GM19324 (cell line): Measurements from ENCODE around the gene TJP3.

Experiments used
- ATAC-seq: cut with Tn5 transposase; IDR thresholded peaks from one replicate; pipeline ENCODE4 v1.9.1; 2021; ENCODE audit warnings: mild to moderate bottlenecking, moderate library complexity; ENCODE audit not compliant: unreplicated experiment, low FRiP score

TJP3 gene

DNA sequence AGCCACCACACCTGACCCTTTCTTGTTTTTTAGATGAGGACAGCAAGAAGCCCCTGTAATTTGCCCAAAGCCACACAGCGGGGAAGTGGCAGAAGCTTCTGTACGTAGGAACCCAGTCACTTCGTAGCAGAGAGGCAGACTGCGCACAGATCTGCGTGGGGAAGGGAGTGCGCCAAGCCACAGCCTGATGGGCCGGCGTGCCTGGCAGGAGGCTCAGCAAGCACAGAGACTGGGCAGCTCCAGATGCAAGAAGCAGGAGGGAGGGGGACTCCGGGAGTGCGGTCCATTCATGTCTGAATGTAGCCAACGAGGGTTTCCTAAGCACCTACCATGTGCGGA is 347 bp upstream of the TJP3 start:
- ATAC-seq = no peak

DNA sequence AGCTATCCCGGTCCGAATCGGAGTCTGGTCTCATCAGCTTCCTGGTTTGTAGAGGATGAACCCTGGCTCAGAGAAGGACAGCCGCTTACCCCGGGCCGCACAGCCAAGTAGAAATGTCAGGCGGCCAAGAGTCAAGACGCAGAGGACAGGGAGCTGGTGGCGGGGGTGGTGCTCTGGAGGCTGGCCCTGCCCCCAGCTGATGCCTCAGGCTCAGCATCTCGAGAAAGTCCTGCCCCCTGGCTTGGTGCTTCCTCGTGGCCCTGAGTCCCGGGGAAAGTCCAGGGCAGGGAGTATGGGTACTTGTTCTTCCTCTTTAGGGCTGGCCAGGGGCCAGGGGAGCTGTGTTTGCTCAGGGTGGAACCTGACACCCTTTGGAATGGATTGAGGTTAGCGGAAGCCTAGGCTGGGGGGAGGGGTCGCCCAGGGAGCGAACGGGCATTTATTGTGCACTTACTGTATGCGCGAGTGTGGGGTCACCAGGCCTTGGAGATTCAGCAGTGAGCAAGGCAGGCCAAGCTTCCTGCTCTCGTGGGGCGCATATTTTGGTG is 2.2 kb downstream of the TJP3 start:
- no peak for ATAC-seq

- no peak for ATAC-seq
Observed at GRCh38 chr19:3712663-3713611, 4.8 kb downstream of the TJP3 start.

DNA sequence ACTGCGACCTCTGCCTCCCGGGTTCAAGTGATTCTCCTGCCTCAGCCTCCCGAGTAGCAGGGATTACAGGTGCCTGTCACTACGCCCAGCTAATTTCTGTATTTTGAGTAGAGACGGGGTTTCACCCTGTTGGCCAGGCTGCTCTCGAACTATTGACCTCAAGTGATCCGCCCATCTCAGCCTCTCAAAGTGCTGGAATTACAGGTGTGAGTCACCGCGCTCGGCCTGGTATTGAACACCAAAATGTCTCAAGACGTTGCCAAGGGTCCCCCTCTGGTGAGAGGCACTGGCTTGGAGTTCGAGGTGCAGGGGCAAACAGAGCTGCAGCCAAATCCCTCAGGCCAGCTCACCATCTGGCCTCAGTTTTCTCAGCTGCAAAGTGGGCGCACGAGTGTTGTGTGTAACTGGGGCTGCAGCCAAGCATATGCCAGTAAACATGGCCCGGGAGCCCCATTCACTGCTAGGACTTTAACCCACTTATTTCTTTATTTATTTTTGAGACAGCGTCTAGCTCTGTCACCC is 8.0 kb downstream of the TJP3 start:
- no peak for ATAC-seq

- ATAC-seq = no peak
Observed at GRCh38 chr19:3719868-3720267, 11.7 kb downstream of the TJP3 start.

- ATAC-seq = no peak
Observed at GRCh38 chr19:3720349-3720917, 12.2 kb downstream of the TJP3 start.

GRCh38 chr19:3721131-3721886 is 13.1 kb downstream of the TJP3 start:
- peak; percentile 68 for ATAC-seq

DNA sequence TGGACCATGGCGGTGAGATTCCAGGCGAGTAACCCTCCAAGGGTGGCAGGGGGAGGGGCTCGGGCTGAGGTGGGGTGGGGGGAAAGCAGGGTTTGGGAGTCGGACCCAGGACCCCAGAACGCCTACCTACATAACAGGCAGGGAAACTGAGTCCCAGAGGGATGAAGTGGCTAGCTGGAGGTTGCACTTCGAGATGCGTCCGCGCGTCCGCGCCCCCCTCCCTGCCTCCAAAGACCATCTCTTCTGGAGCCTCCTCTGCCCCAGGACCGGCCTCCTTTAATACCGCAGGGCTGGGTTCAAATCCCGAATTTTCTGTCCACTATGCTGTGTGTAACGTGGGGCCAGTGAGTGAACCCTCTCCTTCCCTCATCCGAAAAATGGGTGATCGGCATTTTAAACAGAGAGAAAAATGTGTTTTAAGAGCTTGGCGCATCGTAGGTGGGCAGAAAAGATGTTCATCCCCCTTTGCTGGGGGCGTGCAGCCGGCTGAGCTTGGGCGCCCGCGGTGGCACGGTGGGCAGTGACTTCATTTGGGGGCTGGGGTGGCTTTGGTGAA is 13.8 kb downstream of the TJP3 start:
- no peak for ATAC-seq

DNA sequence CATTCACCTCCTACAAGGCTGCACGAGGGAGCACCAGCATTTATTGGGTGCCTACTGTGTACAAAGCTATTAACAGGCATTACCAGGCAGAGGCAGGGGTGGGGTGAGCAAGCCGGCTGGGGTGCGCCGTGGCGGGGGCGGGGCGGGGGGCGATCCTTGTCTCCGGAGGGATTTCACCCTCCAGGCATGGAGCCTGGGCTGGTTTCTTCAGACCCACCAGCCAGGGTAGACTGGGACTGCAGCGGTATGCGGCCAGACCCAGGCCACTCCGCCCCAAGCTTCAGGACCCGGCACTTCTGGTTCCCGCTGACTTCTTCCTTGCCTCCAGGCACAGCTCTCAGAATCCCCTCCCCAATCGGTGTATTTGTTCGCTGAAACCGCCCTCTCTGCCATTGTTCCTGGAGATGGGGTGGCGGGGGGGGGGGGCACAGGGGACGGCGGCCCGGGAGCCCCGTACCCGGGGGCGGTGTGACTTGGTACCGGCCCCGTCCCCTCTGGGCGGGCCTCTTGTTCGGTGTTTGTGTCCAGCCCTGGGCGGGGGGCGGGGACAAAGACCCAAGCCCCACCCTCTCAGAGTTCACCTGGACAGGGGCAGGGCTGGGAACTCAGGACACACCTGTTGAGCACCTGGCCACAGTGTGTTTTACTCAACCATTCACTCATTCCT is 14.4 kb downstream of the TJP3 start:
- ATAC-seq = no peak

GRCh38 chr19:3723110-3723488 is 14.9 kb downstream of the TJP3 start:
- no peak for ATAC-seq

DNA sequence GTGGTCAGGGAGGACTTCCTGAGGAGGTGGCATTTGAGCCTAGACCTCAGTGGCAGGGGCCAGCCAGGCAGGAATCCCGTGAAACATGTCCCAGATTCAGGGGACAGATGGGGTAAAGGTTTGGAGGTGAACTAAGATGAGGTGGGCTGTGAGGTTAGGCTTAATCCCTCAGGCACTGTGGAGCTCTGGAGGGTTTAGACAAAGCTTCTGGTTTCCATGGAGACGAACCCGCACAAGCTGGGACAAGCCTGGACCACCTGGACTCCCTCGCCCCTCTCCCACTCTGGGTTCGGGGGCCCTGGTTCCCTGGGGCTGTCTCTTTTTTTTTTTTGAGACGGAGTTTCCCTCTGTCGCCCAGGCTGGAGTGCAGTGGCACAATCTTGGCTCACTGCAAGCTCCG is 15.7 kb downstream of the TJP3 start:
- no peak for ATAC-seq

- no peak for ATAC-seq
Observed at GRCh38 chr19:3725121-3725520, 16.9 kb downstream of the TJP3 start.

- ATAC-seq = no peak
Observed at GRCh38 chr19:3725640-3726310, 17.6 kb downstream of the TJP3 start.

GRCh38 chr19:3730457-3730958 is 22.3 kb downstream of the TJP3 start:
- ATAC-seq = no peak

DNA sequence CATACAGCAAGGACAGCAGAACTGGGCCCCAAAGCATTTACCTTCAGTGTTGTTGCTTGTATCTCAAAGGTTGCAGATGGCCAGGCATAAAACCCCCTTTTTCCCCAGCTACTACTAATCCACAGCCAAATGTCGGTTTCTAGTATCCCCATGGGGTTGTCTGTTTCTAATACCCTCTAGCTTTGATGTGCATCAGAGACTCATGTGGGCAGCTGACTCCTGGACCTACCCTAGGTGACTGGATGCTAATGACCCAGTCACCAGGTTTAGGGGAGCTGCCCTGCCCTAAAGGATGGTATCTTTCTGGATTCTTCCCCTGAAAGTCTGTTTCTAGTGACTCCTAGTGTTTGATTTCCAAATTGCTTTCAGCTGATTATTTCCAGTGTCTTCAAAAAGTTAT is 23.9 kb downstream of the TJP3 start:
- no peak for ATAC-seq

- no peak for ATAC-seq
Observed at GRCh38 chr19:3733549-3734309, 25.5 kb downstream of the TJP3 start.

GRCh38 chr19:3734310-3734600 is 26.1 kb downstream of the TJP3 start:
- no peak for ATAC-seq

DNA sequence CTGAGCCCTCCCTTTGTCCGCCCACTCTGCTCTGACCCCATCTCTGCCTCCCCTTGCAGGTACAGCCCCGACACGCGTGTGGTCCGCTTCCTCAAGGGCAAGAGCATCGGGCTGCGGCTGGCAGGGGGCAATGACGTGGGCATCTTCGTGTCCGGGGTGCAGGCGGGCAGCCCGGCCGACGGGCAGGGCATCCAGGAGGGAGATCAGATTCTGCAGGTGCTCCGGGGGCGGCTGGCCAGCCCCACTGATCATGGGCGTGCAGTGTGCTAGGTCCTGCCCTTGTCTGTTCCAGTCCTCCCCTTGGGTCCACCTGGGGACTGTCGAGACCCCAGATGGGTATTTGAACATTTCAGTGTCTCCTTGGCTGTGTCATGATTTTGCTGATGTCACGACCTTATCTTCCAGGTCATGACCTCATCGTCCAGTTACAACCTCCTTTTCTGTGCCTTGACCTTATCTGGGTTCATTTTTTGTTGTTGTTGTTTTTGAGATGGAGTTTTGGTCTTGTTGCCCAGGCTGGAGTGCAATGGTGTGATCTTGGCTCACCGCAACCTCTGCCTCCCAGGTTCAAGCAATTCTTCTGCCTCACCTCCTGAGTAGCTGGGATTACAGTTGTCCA is 28.0 kb downstream of the TJP3 start:
- no peak for ATAC-seq
